ENCODE measurements around the gene TRIM54.
A peak's percentile ranks its signal among the peaks of the same experiment; 100 is the strongest.

Gene TRIM54

DNA sequence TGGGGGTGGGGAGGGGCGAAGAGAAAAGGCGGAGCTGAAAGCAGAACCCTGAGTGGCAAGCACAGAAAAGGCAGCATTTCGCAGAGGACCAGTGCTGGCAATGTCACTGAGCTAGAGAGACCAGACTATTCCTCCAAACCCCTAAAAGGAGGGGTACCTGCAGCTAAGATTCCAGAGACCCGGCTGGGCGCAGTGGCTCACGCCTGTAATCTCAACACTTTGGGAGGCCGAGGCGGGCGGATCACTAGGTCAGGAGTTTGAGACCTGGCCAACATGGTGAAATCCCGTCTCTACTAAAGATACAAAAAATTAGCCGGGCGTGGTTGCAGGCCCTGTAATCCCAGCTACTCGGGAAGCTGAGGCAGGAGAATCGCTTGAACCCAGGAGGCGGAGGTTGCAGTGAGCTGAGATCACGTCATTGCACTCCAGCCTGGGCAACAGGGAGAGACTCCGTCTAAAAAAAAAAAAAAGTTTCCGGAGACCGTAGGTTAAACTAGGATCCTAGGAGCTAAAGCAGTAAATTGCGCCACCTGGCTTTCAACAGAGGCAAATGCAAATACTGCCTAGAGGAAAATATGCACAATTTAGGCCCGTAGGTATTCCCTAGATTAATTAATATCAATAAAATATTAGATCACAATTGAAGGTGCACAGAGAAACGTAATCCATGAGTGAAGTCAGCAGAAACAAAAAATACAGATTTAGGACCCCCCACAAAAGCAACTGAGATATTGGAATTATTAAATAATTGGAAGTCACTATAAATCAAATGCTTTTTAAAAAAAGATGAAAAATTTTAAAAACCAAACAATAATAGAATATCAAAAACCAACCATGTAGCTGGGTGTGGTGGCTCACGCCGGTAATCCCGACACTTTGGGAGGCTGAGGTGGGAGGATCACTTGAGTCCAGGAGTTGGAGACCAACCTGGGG is 21.1 kb downstream of the TRIM54 start:
- no peak overlapping the region for H3K4me3 ChIP-seq (ENCODE audit: low read length)
- DNase-seq (ENCODE audit: low read depth) = peak; percentile 73
- TF ChIP-seq, protein P1, sequence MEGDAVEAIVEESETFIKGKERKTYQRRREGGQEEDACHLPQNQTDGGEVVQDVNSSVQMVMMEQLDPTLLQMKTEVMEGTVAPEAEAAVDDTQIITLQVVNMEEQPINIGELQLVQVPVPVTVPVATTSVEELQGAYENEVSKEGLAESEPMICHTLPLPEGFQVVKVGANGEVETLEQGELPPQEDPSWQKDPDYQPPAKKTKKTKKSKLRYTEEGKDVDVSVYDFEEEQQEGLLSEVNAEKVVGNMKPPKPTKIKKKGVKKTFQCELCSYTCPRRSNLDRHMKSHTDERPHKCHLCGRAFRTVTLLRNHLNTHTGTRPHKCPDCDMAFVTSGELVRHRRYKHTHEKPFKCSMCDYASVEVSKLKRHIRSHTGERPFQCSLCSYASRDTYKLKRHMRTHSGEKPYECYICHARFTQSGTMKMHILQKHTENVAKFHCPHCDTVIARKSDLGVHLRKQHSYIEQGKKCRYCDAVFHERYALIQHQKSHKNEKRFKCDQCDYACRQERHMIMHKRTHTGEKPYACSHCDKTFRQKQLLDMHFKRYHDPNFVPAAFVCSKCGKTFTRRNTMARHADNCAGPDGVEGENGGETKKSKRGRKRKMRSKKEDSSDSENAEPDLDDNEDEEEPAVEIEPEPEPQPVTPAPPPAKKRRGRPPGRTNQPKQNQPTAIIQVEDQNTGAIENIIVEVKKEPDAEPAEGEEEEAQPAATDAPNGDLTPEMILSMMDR (conservative IDR thresholded peaks at IDR 0.05; ENCODE audit: low read length) = peak; percentile 88

DNA sequence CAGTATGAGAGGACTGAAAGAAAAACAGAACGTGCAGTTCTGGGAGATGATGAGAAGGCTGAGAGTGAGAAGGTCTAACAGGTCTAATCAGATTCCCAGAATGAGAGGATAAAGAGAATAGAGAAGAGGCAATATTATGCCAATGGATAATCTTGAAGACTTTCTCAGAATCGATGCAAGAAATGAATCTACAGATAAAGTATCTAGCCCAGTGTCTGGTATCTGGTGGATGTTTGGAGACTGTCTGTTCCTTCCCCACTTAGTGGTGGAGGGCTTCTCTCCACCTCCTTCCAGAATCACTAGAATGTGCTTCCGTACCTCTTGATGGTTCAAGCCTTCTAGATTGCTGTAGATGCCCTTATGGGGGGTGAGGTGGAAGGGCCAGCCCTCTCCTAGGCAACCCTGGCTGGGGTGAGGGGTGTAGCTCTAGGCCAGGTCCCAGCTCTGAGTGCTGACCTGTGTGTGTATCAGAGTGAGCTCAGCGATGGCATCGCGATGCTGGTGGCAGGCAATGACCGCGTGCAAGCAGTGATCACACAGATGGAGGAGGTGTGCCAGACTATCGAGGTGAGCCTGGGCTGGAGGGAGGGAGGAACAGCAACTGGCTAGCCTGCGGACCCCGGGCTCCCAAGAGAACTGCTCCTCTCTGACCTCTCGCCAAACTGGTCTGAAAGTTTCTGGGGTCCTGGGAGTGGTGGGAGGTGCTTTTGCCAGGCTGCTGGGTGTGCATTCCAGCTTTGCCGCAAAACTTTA is 22.4 kb downstream of the TRIM54 start:
- no peak for DNase-seq (ENCODE audit: low read depth)
- TF ChIP-seq, protein P1 (conservative IDR thresholded peaks at IDR 0.05; ENCODE audit: low read length) = no peak
- no peak overlapping the region for H3K4me3 ChIP-seq (ENCODE audit: low read length)

DNA sequence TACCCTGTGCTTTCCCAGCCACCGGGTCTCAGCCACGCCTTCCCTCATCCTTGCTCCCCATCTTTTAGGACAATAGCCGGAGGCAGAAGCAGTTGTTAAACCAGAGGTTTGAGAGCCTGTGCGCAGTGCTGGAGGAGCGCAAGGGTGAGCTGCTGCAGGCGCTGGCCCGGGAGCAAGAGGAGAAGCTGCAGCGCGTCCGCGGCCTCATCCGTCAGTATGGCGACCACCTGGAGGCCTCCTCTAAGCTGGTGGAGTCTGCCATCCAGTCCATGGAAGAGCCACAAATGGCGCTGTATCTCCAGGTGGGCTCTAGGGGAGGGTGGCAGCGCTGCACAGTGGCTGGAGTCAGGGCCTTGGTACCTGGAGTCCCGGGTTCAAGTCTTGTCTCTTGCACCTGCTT is 23.3 kb downstream of the TRIM54 start:
- TF ChIP-seq, protein P1 (conservative IDR thresholded peaks at IDR 0.05; ENCODE audit: low read length) = no peak
- DNase-seq (ENCODE audit: low read depth) = no peak
- no peak overlapping the region for H3K4me3 ChIP-seq (ENCODE audit: low read length)

DNA sequence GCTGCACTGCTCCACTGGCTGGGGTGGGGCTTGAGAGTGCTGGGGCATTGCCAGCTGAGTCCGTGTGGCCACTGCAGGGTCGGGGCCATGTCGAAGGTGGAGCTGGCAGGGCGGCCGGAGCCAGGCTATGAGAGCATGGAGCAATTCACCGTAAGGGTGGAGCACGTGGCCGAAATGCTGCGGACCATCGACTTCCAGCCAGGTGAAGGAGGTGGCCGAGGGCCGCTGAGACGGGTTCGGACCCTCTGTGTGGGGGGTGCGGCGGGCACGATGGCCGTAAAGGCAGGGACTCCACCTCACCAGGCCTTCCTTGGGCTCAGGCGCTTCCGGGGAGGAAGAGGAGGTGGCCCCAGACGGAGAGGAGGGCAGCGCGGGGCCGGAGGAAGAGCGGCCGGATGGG is 23.9 kb downstream of the TRIM54 start:
- H3K4me3 ChIP-seq (ENCODE audit: low read length) = no peak overlapping the region
- TF ChIP-seq, protein P1 (conservative IDR thresholded peaks at IDR 0.05; ENCODE audit: low read length) = no peak
- DNase-seq (ENCODE audit: low read depth) = no peak

DNA sequence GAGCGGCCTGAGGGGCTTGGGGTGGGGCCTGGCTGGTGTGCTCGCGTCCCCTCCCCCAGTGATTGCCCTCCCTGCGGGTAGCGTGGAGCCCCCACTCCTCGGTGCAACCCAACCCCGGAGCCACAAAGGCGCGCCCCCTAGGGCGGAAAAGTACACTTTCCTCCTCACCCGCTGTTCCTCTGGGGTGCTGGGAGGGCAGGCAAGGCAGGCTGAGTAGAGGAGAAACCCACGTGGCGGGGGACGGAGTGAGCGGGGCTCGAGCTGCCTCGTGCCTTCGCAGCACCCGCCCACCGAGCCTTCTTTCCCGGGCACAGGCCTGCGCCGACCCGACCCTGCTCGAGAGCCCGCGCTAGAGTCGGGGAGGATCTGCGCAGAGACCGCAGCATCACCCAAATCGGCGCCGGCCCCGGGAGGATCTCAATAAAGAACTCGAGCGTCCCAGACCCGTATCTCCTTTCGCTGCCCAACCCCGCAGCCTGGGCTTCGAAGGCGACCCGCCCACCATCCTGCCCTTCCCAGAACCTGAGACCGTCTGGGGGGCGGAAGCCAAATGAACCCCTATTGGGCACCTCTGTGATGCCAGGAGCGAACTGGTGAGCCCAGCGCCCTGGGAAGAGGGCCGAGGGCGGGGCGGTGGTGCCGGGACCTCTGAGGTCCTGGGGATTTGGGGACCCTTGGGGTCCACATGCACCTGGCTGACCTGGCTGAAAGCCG is 24.5 kb downstream of the TRIM54 start:
- DNase-seq (ENCODE audit: low read depth) = no peak
- TF ChIP-seq, protein P1 (conservative IDR thresholded peaks at IDR 0.05; ENCODE audit: low read length) = no peak
- H3K4me3 ChIP-seq (ENCODE audit: low read length) = no peak overlapping the region

DNA sequence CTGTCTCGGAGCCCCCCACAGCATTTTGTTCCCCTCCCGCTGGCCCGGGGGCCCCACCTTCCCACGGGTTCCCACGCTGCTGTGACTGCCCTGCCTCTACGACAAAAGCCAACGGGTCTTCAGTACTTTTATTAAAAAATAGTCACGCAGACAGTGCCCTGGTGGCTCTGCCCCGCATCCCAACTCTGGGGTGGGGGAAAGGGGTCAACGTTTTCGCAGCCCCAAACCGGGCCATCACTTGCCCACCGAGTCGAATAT is 25.0 kb downstream of the TRIM54 start:
- H3K4me3 ChIP-seq (ENCODE audit: low read length) = no peak overlapping the region
- no peak for DNase-seq (ENCODE audit: low read depth)
- TF ChIP-seq, protein P1 (conservative IDR thresholded peaks at IDR 0.05; ENCODE audit: low read length) = no peak

Measured in AG10803 (cell line).